ENCODE measurements around the gene COL4A1.

DNA sequence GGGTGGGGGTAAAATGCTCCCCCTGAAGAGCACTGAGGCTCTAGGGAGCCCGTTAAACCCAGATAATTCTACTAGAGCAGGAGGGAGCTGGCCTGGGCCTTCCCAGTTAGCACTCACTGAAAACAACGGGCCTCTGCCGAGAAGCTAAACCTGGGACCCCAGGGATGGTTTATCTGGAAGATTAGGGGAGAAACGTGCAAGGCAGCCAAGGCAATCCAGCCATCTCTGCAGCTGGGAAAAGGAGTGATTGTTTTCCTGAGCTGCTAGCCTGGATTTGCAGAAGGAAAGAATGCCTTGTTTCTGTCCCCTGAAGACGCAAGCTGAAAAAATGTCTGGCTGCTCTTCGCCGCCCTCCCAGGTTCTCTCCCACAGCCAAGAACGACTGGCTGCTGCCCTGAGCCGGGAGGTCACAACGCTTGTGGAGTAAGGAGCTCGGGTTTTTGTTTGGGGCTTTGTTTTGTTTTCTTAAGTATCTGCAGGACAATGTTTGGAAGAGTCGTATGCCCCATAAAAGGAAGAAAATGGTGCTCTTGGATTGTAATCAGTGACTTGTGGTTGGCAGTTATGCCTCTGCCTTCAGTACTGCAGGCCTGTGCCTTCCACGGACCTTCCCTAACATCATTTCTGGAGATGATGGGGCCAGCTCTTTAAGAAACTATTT is 31.6 kb upstream of the COL4A1 start:
- TF ChIP-seq EZH2 (IDR thresholded peaks at IDR 0.05; ENCODE audit: insufficient read depth, poor library complexity, severe bottlenecking), result no peak
- TF ChIP-seq EZH2phosphoT487 (IDR thresholded peaks at IDR 0.05; ENCODE audit: insufficient read depth, low read depth), result no peak

Measured in GM23248 (cell line).